Measurements from ENCODE around the gene TWNK.

DNA sequence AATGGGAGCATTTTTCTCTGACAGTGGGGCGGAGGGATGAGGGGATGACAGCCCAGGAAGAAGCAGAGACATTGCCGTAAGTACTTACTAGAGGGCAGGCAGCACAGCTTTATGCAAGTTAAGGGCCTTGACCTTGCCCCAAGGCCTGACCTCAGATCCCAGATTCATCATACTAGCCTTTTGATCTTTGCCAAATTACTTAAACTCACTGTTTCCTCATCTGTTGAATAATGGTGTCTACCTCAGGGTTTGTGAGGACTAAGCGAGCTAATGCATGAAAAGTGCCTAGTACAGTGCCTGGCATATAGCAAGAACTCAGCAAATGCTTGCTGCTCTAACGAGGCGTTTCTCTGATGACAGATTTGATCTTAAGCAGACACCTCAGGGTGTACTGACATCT lies 21.5 kb upstream of the TWNK start:
- TF ChIP-seq POLR2A (IDR thresholded peaks at IDR 0.05; ENCODE audit: low read depth, low read length) (no peak), SMC3 (IDR thresholded peaks at IDR 0.05; ENCODE audit: low read depth, low read length) (no peak), MAFK (IDR thresholded peaks at IDR 0.05; ENCODE audit: low read depth, low read length) (no peak), RAD21 (IDR thresholded peaks at IDR 0.05; ENCODE audit: low read length) (no peak), CEBPB (IDR thresholded peaks at IDR 0.05; ENCODE audit: low read depth, low read length) (no peak), CHD1 (IDR thresholded peaks at IDR 0.05; ENCODE audit: low read depth, low read length) (no peak), FOS (IDR thresholded peaks at IDR 0.05; ENCODE audit: low read depth, low read length) (no peak)
- TF ChIP-seq, protein P1, sequence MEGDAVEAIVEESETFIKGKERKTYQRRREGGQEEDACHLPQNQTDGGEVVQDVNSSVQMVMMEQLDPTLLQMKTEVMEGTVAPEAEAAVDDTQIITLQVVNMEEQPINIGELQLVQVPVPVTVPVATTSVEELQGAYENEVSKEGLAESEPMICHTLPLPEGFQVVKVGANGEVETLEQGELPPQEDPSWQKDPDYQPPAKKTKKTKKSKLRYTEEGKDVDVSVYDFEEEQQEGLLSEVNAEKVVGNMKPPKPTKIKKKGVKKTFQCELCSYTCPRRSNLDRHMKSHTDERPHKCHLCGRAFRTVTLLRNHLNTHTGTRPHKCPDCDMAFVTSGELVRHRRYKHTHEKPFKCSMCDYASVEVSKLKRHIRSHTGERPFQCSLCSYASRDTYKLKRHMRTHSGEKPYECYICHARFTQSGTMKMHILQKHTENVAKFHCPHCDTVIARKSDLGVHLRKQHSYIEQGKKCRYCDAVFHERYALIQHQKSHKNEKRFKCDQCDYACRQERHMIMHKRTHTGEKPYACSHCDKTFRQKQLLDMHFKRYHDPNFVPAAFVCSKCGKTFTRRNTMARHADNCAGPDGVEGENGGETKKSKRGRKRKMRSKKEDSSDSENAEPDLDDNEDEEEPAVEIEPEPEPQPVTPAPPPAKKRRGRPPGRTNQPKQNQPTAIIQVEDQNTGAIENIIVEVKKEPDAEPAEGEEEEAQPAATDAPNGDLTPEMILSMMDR (conservative IDR thresholded peaks at IDR 0.05; ENCODE audit: low read depth, low read length) = no peak
